NT2/D1 (cell line): ENCODE measurements around the gene SLC16A4.

Experiments
- SUZ12 ChIP-seq: IDR thresholded peaks from 2 replicates; pipeline ENCODE4 v1.6.1; 2011; ENCODE audit not compliant: insufficient read length, insufficient read depth; ENCODE audit errors: extremely low read depth
- YY1 ChIP-seq: IDR thresholded peaks from 2 replicates; pipeline ENCODE4 v1.6.1; 2011; ENCODE audit not compliant: insufficient read length, insufficient read depth
- ZNF274 ChIP-seq: IDR thresholded peaks from 2 replicates; pipeline ENCODE4 v1.6.1; 2011; ENCODE audit warnings: mild to moderate bottlenecking, low read depth, low read length

DNA sequence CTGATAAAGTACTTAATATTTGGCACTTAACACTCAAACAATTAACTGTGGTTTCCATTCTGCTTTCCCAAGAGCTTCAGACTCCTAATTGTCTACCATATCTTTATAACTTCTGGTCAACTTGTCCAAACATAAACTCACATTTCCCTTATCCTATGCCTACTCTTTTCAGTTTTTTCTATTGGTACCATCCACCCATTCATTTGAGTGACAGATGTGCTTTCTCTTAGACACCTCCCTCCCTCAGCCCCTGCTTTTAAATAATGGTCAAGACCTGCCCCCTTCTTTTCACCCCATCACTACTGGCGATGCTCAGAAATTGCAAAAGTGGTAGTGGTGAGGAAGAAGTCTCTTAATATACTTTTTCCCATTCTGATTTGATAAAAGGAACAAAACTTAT, 5.5 kb downstream of the SLC16A4 start:
- TF ChIP-seq YY1, result no peak
- TF ChIP-seq ZNF274, result no peak
- no peak for TF ChIP-seq SUZ12
